ENCODE results near the gene IL15. TPM values are rescaled to one million over a fixed set of nuclear protein-coding genes. Genes with fewer than 3 reads are reported as not detected.

The IL15 gene
- total RNA-seq, 1 donor from 2014 or later = 11.5 TPM

GRCh38 chr4:141643557-141643956 lies 7.2 kb downstream of the IL15 start:
- TF ChIP-seq CTCF (IDR thresholded peaks at IDR 0.05) (no peak), POLR2A (IDR thresholded peaks at IDR 0.05) (no peak), POLR2AphosphoS5 (IDR thresholded peaks at IDR 0.05; ENCODE audit: insufficient read depth in 1 of 2, low read depth in 1 of 2) (peak in 1 of 2 donors; percentile 42)
- DNase-seq (ENCODE audit: extremely low spot score in 2 of 2) = no peak
- H3K9me3 ChIP-seq = no peaks in the 10 kb centered on the region
- no peak overlapping the region for H3K4me3 ChIP-seq
- peaks cover 15% of the 10 kb centered on the region for H3K4me1 ChIP-seq
- no peak overlapping the region for H3K27ac ChIP-seq
- H3K27me3 ChIP-seq = no peaks in the 10 kb centered on the region
- no peaks in the 10 kb centered on the region for H3K36me3 ChIP-seq
- intact Hi-C loops (cut with DNase I) = no loop called here

GRCh38 chr4:141645611-141646340 lies 9.4 kb downstream of the IL15 start:
- Histone ChIP-seq H3K36me3 (no peaks in the 10 kb centered on the region), H3K4me1 (peaks cover 15% of the 10 kb centered on the region), H3K9me3 (no peaks in the 10 kb centered on the region), H3K4me3 (no peak overlapping the region), H3K27ac (no peak overlapping the region), H3K27me3 (no peaks in the 10 kb centered on the region)
- TF ChIP-seq CTCF (IDR thresholded peaks at IDR 0.05) = no peak
- no peak for TF ChIP-seq POLR2AphosphoS5 (IDR thresholded peaks at IDR 0.05; ENCODE audit: insufficient read depth in 1 of 2, low read depth in 1 of 2)
- TF ChIP-seq POLR2A (IDR thresholded peaks at IDR 0.05) = no peak
- DNase-seq (ENCODE audit: extremely low spot score in 2 of 2) = no peak
- intact Hi-C loops (cut with DNase I) = no loop called here

GRCh38 chr4:141646969-141647368 lies 10.6 kb downstream of the IL15 start:
- Histone ChIP-seq H3K4me3 (no peak overlapping the region), H3K27me3 (no peaks in the 10 kb centered on the region), H3K4me1 (peaks cover 24% of the 10 kb centered on the region), H3K27ac (no peak overlapping the region), H3K36me3 (no peaks in the 10 kb centered on the region), H3K9me3 (no peaks in the 10 kb centered on the region)
- TF ChIP-seq POLR2A (IDR thresholded peaks at IDR 0.05) (no peak), CTCF (IDR thresholded peaks at IDR 0.05) (no peak), POLR2AphosphoS5 (IDR thresholded peaks at IDR 0.05; ENCODE audit: insufficient read depth in 1 of 2, low read depth in 1 of 2) (no peak)
- intact Hi-C loops (cut with DNase I) = no loop called here
- DNase-seq (ENCODE audit: extremely low spot score in 2 of 2) = no peak

GRCh38 chr4:141647966-141648365 lies 11.6 kb downstream of the IL15 start:
- DNase-seq (ENCODE audit: extremely low spot score in 2 of 2) = no peak
- Histone ChIP-seq H3K4me3 (no peak overlapping the region), H3K9me3 (no peaks in the 10 kb centered on the region), H3K27me3 (no peaks in the 10 kb centered on the region), H3K36me3 (no peaks in the 10 kb centered on the region), H3K4me1 (peaks cover 17% of the 10 kb centered on the region), H3K27ac (no peak overlapping the region)
- TF ChIP-seq CTCF (IDR thresholded peaks at IDR 0.05) (no peak), POLR2A (IDR thresholded peaks at IDR 0.05) (no peak), POLR2AphosphoS5 (IDR thresholded peaks at IDR 0.05; ENCODE audit: insufficient read depth in 1 of 2, low read depth in 1 of 2) (no peak)
- intact Hi-C loops (cut with DNase I) = no loop called here

- Histone ChIP-seq H3K9me3 (no peaks in the 10 kb centered on the region), H3K27me3 (no peaks in the 10 kb centered on the region), H3K4me3 (no peak overlapping the region), H3K36me3 (no peaks in the 10 kb centered on the region), H3K27ac (peak overlapping the region; percentile 16), H3K4me1 (peaks cover 11% of the 10 kb centered on the region)
- intact Hi-C loops (cut with DNase I) = no loop called here
- DNase-seq (ENCODE audit: extremely low spot score in 2 of 2) = no peak
- TF ChIP-seq POLR2A (IDR thresholded peaks at IDR 0.05) (no peak), POLR2AphosphoS5 (IDR thresholded peaks at IDR 0.05; ENCODE audit: insufficient read depth in 1 of 2, low read depth in 1 of 2) (peak in 1 of 2 donors; percentile 80)
Measured at GRCh38 chr4:141652161-141652778, 15.9 kb downstream of the IL15 start.
